ENCODE results near the gene PREP.

Gene PREP

DNA sequence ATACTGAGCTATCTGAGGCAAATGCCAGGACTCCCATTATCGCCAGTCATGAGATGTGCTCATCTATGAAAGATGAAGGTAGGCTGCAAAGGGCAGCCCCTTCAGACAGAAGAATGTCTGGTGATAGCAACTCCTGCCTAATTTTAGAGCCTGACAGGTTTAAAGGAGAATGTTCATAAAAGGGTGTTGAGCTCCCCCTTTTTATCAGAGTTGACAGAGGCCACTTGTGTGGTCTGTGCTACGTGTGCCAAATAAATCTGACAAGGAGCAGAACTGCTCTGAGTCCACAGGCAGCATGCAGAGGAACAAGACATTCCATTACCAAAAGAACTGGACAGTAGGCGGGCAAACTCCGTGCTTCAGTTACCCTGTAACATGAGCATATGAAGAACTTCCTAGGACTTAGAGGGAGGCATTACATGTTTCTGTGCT is 101.8 kb downstream of the PREP start:
- Histone ChIP-seq H3K4me3 (ENCODE audit: insufficient read depth, low read depth, low read length) (no peak overlapping the region), H3K4me1 (ENCODE audit: control insufficient read depth, insufficient read depth, low read length) (no peaks in the 10 kb centered on the region), H3K36me3 (ENCODE audit: control insufficient read depth, insufficient read depth, low read length) (no peaks in the 10 kb centered on the region), H3K27ac (ENCODE audit: insufficient read depth, low read depth, low read length, poor library complexity, severe bottlenecking) (no peak overlapping the region), H3K27me3 (ENCODE audit: control insufficient read depth, insufficient read depth, low read length, poor library complexity, severe bottlenecking) (no peaks in the 10 kb centered on the region), H3K9me3 (ENCODE audit: control insufficient read depth, low read length) (no peaks in the 10 kb centered on the region)
- 91 to 94% methylated on average over 4 of the region's 4 CpGs for WGBS, 2 experiments

DNA sequence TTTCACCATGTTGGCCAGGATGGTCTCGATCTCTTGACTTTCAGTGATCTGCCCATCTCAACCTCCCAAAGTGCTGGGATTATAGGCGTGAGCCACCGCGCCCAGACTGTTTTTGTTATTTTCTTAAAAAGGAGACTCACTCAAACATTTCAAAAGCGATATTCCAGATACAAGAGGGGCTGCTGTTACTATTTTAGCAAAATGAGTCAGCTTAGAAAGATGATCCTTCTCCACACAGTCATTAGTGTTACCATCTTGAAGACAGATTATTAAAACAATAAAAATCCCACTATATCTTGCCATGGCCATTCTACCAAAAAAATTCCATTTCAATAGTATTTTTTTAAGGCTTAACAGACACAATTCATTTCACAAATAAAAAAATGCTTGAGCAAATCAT is 102.8 kb downstream of the PREP start:
- H3K27ac ChIP-seq (ENCODE audit: insufficient read depth, low read depth, low read length, poor library complexity, severe bottlenecking): no peak overlapping the region
- H3K4me1 ChIP-seq (ENCODE audit: control insufficient read depth, insufficient read depth, low read length): no peaks in the 10 kb centered on the region
- H3K9me3 ChIP-seq (ENCODE audit: control insufficient read depth, low read length): no peaks in the 10 kb centered on the region
- no peak overlapping the region for H3K4me3 ChIP-seq (ENCODE audit: insufficient read depth, low read depth, low read length)
- no peaks in the 10 kb centered on the region for H3K36me3 ChIP-seq (ENCODE audit: control insufficient read depth, insufficient read depth, low read length)
- WGBS, 2 experiments: 93 to 97% methylated on average over 5 of the region's 5 CpGs
- no peaks in the 10 kb centered on the region for H3K27me3 ChIP-seq (ENCODE audit: control insufficient read depth, insufficient read depth, low read length, poor library complexity, severe bottlenecking)

DNA sequence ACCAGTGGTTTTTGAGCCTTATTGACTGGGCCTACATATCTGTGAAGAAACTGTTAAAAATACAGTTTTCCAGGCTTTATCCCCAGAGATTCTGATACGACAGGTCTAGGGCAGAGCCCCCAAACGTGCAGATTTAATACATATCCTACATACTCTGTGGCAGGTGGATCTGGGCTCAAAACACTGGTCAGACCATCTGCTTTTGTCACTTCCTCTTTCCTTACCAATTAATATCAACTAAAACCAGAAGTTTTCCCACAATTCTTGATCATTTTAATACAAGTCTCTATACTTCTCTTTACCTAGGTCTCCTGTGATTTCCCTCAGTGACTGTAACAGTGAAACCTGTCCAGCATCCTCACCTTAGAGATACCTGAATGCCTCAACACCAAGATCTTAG is 108.8 kb downstream of the PREP start:
- WGBS, 2 experiments: 94 to 95% methylated on average over 2 of the region's 2 CpGs
- Histone ChIP-seq H3K27me3 (ENCODE audit: control insufficient read depth, insufficient read depth, low read length, poor library complexity, severe bottlenecking) (no peaks in the 10 kb centered on the region), H3K27ac (ENCODE audit: insufficient read depth, low read depth, low read length, poor library complexity, severe bottlenecking) (no peak overlapping the region), H3K9me3 (ENCODE audit: control insufficient read depth, low read length) (no peaks in the 10 kb centered on the region), H3K36me3 (ENCODE audit: control insufficient read depth, insufficient read depth, low read length) (no peaks in the 10 kb centered on the region), H3K4me1 (ENCODE audit: control insufficient read depth, insufficient read depth, low read length) (no peaks in the 10 kb centered on the region), H3K4me3 (ENCODE audit: insufficient read depth, low read depth, low read length) (no peak overlapping the region)

DNA sequence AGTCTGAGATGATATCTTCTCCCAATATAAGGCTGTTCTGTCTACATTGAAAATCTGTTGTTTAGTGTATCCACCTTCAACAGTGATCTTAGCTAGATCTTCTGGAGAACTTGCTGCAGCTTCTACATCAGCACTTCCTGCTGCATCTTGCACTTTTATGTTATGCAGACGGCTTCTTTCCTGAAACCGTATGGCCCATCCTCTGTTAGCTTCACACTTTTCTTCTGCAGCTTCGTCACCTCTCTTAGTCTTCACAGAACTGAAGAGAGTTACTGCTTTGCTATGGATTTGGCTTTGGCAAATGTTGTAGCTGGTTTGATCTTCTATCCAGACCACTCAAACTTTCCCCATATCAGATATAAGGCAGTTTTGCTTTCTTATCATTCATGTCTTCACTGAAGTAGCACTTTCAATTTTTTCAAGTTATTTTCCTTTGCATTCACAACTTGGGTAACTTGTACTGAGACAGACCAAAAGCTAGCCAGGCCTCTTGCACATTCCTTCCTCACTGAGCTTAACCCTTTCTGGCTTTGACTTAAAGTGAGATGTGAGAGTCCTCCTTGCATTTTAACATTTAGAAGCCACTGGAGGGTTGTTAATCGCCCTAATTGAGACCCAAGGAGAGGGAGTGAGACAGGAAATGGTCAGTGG is 110.1 kb downstream of the PREP start:
- Histone ChIP-seq H3K4me3 (ENCODE audit: insufficient read depth, low read depth, low read length) (no peak overlapping the region), H3K9me3 (ENCODE audit: control insufficient read depth, low read length) (no peaks in the 10 kb centered on the region), H3K36me3 (ENCODE audit: control insufficient read depth, insufficient read depth, low read length) (no peaks in the 10 kb centered on the region), H3K27ac (ENCODE audit: insufficient read depth, low read depth, low read length, poor library complexity, severe bottlenecking) (no peak overlapping the region), H3K27me3 (ENCODE audit: control insufficient read depth, insufficient read depth, low read length, poor library complexity, severe bottlenecking) (no peaks in the 10 kb centered on the region), H3K4me1 (ENCODE audit: control insufficient read depth, insufficient read depth, low read length) (no peaks in the 10 kb centered on the region)
- WGBS, 2 experiments: 87 to 98% methylated on average over 4 of the region's 4 CpGs

DNA sequence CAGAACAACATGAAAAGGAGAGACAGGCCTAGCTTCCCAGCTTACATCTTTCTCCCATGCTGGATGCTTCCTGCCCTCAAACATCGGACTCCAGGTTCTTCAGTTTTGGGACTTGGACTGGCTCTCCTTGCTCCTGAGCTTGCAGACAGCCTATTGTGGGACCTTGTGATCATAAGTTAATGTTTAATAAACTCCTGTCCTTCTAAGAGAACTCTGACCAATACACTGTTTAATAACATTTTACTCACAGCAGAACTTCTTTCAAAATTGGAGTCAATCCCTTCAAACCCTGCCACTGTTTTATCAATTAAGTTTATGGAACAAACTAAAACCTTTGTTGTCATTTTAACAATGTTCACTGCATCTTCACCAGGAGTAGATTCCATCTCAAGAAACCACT is 111.4 kb downstream of the PREP start:
- Histone ChIP-seq H3K27ac (ENCODE audit: insufficient read depth, low read depth, low read length, poor library complexity, severe bottlenecking) (no peak overlapping the region), H3K9me3 (ENCODE audit: control insufficient read depth, low read length) (no peaks in the 10 kb centered on the region), H3K36me3 (ENCODE audit: control insufficient read depth, insufficient read depth, low read length) (no peaks in the 10 kb centered on the region), H3K4me3 (ENCODE audit: insufficient read depth, low read depth, low read length) (no peak overlapping the region), H3K27me3 (ENCODE audit: control insufficient read depth, insufficient read depth, low read length, poor library complexity, severe bottlenecking) (no peaks in the 10 kb centered on the region), H3K4me1 (ENCODE audit: control insufficient read depth, insufficient read depth, low read length) (no peaks in the 10 kb centered on the region)
- WGBS, 2 experiments: 97 to 100% methylated on average over 1 of the region's 1 CpG

DNA sequence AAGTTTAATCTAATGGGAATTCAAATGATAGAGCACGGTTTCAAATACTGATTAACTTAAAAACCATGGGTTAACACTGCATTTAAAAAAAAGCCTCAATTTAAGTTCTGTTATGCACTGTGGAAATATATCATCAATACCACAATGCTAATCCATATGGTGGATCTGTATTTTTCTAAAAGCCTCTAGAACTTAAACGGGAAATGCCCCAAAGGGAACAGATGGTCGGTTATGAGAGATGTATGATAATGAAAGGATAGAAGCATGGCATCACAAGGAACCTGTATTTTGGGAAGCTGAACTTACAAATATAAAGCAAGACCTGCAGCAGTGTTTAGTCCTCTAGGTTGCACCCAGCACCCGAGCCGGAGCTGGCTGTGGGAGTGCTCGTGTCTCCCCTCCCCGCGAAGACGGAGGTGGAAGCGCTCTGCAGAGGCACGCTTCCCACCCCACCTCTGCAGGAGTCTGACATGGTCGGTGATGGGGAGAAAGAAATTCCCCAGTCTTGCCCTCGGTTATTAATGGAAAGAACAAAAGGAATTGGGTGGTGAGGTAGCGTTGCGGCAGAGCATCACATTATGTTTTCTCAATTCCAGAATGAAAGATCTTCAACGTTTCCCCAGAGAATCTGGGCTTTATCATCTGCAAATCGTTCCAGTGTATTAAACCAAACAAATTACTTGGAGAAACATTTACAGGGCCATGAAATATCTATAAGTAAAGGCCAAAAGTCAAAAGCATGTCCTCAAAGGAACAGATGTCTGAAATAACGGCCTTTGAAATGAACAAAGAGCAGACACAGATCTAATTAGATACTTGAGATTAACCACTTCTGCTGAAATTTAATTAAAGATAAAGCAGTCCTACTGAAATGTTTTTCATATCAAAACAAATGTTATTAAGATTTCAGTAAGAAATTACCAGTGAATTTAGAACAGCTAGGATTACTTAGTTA is 120.0 kb downstream of the PREP start:
- no peak overlapping the region for H3K27ac ChIP-seq (ENCODE audit: insufficient read depth, low read depth, low read length, poor library complexity, severe bottlenecking)
- WGBS, 2 experiments: 94% methylated on average over 17 of the region's 18 CpGs
- H3K36me3 ChIP-seq (ENCODE audit: control insufficient read depth, insufficient read depth, low read length): peaks cover 3% of the 10 kb centered on the region
- H3K4me3 ChIP-seq (ENCODE audit: insufficient read depth, low read depth, low read length): no peak overlapping the region
- no peaks in the 10 kb centered on the region for H3K4me1 ChIP-seq (ENCODE audit: control insufficient read depth, insufficient read depth, low read length)
- H3K27me3 ChIP-seq (ENCODE audit: control insufficient read depth, insufficient read depth, low read length, poor library complexity, severe bottlenecking): no peaks in the 10 kb centered on the region
- H3K9me3 ChIP-seq (ENCODE audit: control insufficient read depth, low read length): no peaks in the 10 kb centered on the region

DNA sequence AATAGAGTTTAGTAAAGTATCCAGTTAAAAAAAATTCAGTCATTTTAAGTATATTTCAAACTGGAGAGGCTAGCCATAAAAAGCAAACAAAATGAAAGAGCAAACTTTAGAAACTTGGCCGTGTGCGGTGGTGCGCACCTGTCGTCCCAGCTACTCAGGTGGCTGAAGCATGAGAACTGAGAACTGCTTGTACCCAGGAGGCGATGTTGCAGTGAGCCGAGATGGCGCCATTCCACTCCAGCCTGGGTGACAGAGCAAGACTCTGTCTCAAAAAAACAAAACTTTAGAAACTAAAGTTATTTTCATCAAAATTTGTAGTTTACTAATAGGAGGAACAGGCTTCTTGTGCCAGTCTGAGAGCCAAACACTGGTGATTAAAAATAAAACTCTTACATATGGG is 122.8 kb downstream of the PREP start:
- no peaks in the 10 kb centered on the region for H3K4me1 ChIP-seq (ENCODE audit: control insufficient read depth, insufficient read depth, low read length)
- H3K9me3 ChIP-seq (ENCODE audit: control insufficient read depth, low read length): no peaks in the 10 kb centered on the region
- H3K27me3 ChIP-seq (ENCODE audit: control insufficient read depth, insufficient read depth, low read length, poor library complexity, severe bottlenecking): no peaks in the 10 kb centered on the region
- H3K4me3 ChIP-seq (ENCODE audit: insufficient read depth, low read depth, low read length): no peak overlapping the region
- 94 to 96% methylated on average over 7 of the region's 7 CpGs for WGBS, 2 experiments
- H3K27ac ChIP-seq (ENCODE audit: insufficient read depth, low read depth, low read length, poor library complexity, severe bottlenecking): no peak overlapping the region
- peaks cover 5% of the 10 kb centered on the region for H3K36me3 ChIP-seq (ENCODE audit: control insufficient read depth, insufficient read depth, low read length)

DNA sequence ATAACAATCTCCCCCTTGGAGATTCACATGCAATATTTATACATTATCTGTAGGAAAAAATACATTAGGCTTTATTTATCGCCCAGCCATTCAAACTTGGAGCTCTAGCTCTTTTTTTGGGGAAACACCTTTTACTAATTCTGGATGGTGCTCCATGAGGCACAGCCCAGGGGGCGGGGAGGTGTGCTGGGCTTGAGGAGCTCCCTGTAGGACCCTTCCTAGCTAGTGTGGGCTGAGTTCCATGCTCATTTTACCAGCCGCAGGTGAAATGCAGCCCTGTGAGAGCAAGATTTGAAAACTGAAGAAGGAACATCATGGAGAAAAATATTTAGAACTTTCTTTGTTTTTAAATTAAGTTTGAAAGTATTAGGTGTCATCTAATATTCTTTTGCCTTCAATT is 123.4 kb downstream of the PREP start:
- H3K27me3 ChIP-seq (ENCODE audit: control insufficient read depth, insufficient read depth, low read length, poor library complexity, severe bottlenecking): no peaks in the 10 kb centered on the region
- no peak overlapping the region for H3K4me3 ChIP-seq (ENCODE audit: insufficient read depth, low read depth, low read length)
- no peaks in the 10 kb centered on the region for H3K4me1 ChIP-seq (ENCODE audit: control insufficient read depth, insufficient read depth, low read length)
- H3K27ac ChIP-seq (ENCODE audit: insufficient read depth, low read depth, low read length, poor library complexity, severe bottlenecking): no peak overlapping the region
- H3K9me3 ChIP-seq (ENCODE audit: control insufficient read depth, low read length): no peaks in the 10 kb centered on the region
- 92 to 93% methylated on average over 3 of the region's 3 CpGs for WGBS, 2 experiments
- peaks cover 5% of the 10 kb centered on the region for H3K36me3 ChIP-seq (ENCODE audit: control insufficient read depth, insufficient read depth, low read length)

DNA sequence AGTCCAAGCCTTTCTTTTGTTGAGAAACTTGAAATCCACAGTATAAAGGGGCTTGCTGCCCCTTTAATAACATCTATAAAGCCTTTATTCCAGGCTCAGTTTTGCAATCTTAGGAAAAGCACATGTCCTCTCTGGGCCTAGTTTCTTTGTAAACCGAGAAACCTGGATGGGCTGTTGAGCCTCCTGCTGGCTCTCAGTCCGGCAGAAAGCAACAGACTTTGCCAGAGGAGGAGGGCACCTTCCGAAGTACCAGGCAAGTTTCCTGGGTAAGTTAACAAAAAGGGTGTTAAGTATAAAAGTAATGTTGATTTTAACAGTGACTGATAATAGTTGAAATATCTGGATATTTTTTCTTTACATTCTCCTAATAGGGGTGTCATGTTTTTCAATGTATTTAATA is 124.1 kb downstream of the PREP start:
- Histone ChIP-seq H3K27ac (ENCODE audit: insufficient read depth, low read depth, low read length, poor library complexity, severe bottlenecking) (no peak overlapping the region), H3K27me3 (ENCODE audit: control insufficient read depth, insufficient read depth, low read length, poor library complexity, severe bottlenecking) (no peaks in the 10 kb centered on the region), H3K4me3 (ENCODE audit: insufficient read depth, low read depth, low read length) (no peak overlapping the region), H3K36me3 (ENCODE audit: control insufficient read depth, insufficient read depth, low read length) (peaks cover 5% of the 10 kb centered on the region), H3K9me3 (ENCODE audit: control insufficient read depth, low read length) (no peaks in the 10 kb centered on the region), H3K4me1 (ENCODE audit: control insufficient read depth, insufficient read depth, low read length) (peaks cover 2% of the 10 kb centered on the region)
- WGBS, 2 experiments: 76 to 83% methylated on average over 3 of the region's 3 CpGs

DNA sequence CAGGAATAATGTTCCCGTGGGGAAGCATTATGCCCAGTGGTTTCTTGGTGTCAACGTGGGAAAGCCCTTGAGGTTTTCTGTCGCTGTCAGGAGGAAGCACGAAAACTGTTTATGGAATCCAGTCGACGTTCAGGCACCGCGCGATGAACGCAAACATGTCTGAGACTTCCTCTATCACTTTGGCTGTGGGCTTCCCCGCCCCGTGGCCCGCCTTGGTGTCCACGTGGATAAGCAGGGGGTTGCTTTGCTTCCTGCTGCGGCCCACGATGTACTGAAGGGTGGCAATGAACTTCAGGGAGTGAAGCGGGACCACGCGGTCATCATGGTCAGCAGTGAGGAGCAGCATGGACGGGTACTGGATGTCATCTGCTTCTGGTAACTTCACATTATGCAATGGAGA is 124.8 kb downstream of the PREP start:
- Histone ChIP-seq H3K27ac (ENCODE audit: insufficient read depth, low read depth, low read length, poor library complexity, severe bottlenecking) (no peak overlapping the region), H3K36me3 (ENCODE audit: control insufficient read depth, insufficient read depth, low read length) (peaks cover 5% of the 10 kb centered on the region), H3K4me3 (ENCODE audit: insufficient read depth, low read depth, low read length) (no peak overlapping the region), H3K9me3 (ENCODE audit: control insufficient read depth, low read length) (no peaks in the 10 kb centered on the region), H3K4me1 (ENCODE audit: control insufficient read depth, insufficient read depth, low read length) (peaks cover 9% of the 10 kb centered on the region), H3K27me3 (ENCODE audit: control insufficient read depth, insufficient read depth, low read length, poor library complexity, severe bottlenecking) (no peaks in the 10 kb centered on the region)
- WGBS, 2 experiments: 96 to 97% methylated on average over 20 of the region's 20 CpGs

Measured in ectodermal cell (in vitro differentiated cells).